Uterus (tissue), 4 donors: ENCODE measurements around the gene NSD1. TPM values are rescaled to one million over a fixed set of nuclear protein-coding genes. Genes with fewer than 3 reads are reported as not detected.

Experiments used
- DNase-seq, 2 donors: peaks; one replicate each; pipeline ENCODE4 v3.0.0-alpha.2; 2019 to 2020
- H3K27ac ChIP-seq, 2 donors: fragments of 200-600 bp; sonication (generic); 1 replicate in 1 of 2; 2 replicates in 1 of 2; pipeline ENCODE4 v1.5.1; 2016 to 2018
- H3K27me3 ChIP-seq, 2 donors: fragments of 200-600 bp; sonication (generic); one replicate each; pipeline ENCODE4 v1.5.1; 2018 to 2019; ENCODE audit warnings: control low read depth in 1 of 2
- H3K36me3 ChIP-seq, 2 donors: fragments of 200-600 bp; sonication (generic); one replicate each; pipeline ENCODE4 v1.5.1; 2019; ENCODE audit warnings: control low read depth in 1 of 2
- H3K4me1 ChIP-seq, 2 donors: fragments of 200-600 bp; sonication (generic); one replicate each; pipeline ENCODE4 v1.5.1; 2018 to 2019; ENCODE audit warnings: control low read depth in 1 of 2
- H3K4me3 ChIP-seq, 2 donors: fragments of 200-600 bp; sonication (generic); 1 replicate in 1 of 2; 2 replicates in 1 of 2; pipeline ENCODE4 v1.5.1; 2018 to 2019; ENCODE audit warnings: mild to moderate bottlenecking in 1 of 2
- H3K9me3 ChIP-seq, 2 donors: fragments of 200-600 bp; sonication (generic); one replicate each; pipeline ENCODE4 v1.5.1; 2019; ENCODE audit warnings: control low read depth in 1 of 2
- POLR2A ChIP-seq, 2 donors: fragments of 450-650 bp; IDR thresholded peaks; one replicate each; pipeline ENCODE4 v1.6.1; 2016; ENCODE audit warnings: antibody characterized with exemption in 2 of 2, mild to moderate bottlenecking in 1 of 2, moderate library complexity in 1 of 2
- intact Hi-C: fragments of 100-400 bp; cut with DNase I; formaldehyde crosslinking; loops from one replicate; pipeline ENCODE4 v1.15.1; 2023; ENCODE audit warnings: low total_unique reads
- total RNA-seq, 4 donors: library from RNA; depleted of rRNA in 3 of 4; stranded (reverse); fragments of >200 nt in 3 of 4; gene quantifications; one replicate each; pipeline versions ENCODE4 v1.1.0 to v1.2.4, GENCODE V29; 2014 to 2023
- TF ChIP-seq, protein P1 (sequence below), 4 experiments: fragments of 200-600 bp in 2 of 4; fragments of 450-650 bp in 2 of 4; sonication (generic) in 2 of 4; IDR thresholded peaks; one replicate each; pipeline ENCODE4 v1.5.1; 2016 to 2019; ENCODE audit warnings: antibody characterized with exemption in 4 of 4, mild to moderate bottlenecking in 2 of 4, moderate library complexity in 1 of 4
- donor health status: DM: yes; HTN: yes; CAD: no.

Gene NSD1
- total RNA-seq, 4 donors from 2014 or later = 24.1 to 132 (median 64.6) TPM

DNA sequence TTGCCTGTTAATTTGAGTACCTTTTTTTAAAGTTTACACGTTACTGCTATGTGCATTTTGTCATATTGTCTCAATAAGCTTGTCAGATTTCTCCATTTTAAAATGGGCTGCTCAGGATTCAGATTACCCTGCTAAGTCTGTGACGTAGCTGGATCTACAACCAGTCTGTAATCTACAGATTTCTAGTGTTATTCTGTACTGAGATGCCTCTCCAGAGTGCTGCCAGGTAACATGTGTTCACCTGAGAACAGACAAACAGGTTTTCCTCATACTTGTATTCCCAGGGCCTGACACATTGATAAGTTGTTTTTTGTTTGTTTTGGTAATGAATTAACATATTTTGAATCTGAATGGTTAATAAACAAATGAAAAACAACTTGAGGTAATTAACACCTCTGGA lies 154.6 kb downstream of the NSD1 start:
- Histone ChIP-seq H3K4me3 (no peak overlapping the region), H3K4me1 (no peaks in the 10 kb centered on the region), H3K27me3 (no peaks in the 10 kb centered on the region), H3K36me3 (no peaks in the 10 kb centered on the region), H3K27ac (no peak overlapping the region), H3K9me3 (no peaks in the 10 kb centered on the region)
- no peak for DNase-seq
- intact Hi-C loops = no loop called here
- TF ChIP-seq POLR2A (IDR thresholded peaks at IDR 0.05) = no peak
- TF ChIP-seq, protein P1, sequence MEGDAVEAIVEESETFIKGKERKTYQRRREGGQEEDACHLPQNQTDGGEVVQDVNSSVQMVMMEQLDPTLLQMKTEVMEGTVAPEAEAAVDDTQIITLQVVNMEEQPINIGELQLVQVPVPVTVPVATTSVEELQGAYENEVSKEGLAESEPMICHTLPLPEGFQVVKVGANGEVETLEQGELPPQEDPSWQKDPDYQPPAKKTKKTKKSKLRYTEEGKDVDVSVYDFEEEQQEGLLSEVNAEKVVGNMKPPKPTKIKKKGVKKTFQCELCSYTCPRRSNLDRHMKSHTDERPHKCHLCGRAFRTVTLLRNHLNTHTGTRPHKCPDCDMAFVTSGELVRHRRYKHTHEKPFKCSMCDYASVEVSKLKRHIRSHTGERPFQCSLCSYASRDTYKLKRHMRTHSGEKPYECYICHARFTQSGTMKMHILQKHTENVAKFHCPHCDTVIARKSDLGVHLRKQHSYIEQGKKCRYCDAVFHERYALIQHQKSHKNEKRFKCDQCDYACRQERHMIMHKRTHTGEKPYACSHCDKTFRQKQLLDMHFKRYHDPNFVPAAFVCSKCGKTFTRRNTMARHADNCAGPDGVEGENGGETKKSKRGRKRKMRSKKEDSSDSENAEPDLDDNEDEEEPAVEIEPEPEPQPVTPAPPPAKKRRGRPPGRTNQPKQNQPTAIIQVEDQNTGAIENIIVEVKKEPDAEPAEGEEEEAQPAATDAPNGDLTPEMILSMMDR (IDR thresholded peaks at IDR 0.05) = no peak

GRCh38 chr5:177290816-177291596 lies 157.4 kb downstream of the NSD1 start:
- TF ChIP-seq, protein P1 (IDR thresholded peaks at IDR 0.05) = no peak
- TF ChIP-seq POLR2A (IDR thresholded peaks at IDR 0.05) = no peak
- no peaks in the 10 kb centered on the region for H3K27me3 ChIP-seq
- no peak for DNase-seq
- H3K4me1 ChIP-seq = no peaks in the 10 kb centered on the region
- no peak overlapping the region for H3K4me3 ChIP-seq
- H3K27ac ChIP-seq = no peak overlapping the region
- no peaks in the 10 kb centered on the region for H3K9me3 ChIP-seq
- intact Hi-C loops = no loop called here
- no peaks in the 10 kb centered on the region for H3K36me3 ChIP-seq

GRCh38 chr5:177291735-177292134 lies 158.2 kb downstream of the NSD1 start:
- Histone ChIP-seq H3K9me3 (no peaks in the 10 kb centered on the region), H3K4me1 (no peaks in the 10 kb centered on the region), H3K4me3 (no peak overlapping the region), H3K36me3 (no peaks in the 10 kb centered on the region), H3K27me3 (no peaks in the 10 kb centered on the region), H3K27ac (no peak overlapping the region)
- TF ChIP-seq POLR2A (IDR thresholded peaks at IDR 0.05) = no peak
- TF ChIP-seq, protein P1 (IDR thresholded peaks at IDR 0.05) = no peak
- no peak for DNase-seq
- intact Hi-C loops = no loop called here

DNA sequence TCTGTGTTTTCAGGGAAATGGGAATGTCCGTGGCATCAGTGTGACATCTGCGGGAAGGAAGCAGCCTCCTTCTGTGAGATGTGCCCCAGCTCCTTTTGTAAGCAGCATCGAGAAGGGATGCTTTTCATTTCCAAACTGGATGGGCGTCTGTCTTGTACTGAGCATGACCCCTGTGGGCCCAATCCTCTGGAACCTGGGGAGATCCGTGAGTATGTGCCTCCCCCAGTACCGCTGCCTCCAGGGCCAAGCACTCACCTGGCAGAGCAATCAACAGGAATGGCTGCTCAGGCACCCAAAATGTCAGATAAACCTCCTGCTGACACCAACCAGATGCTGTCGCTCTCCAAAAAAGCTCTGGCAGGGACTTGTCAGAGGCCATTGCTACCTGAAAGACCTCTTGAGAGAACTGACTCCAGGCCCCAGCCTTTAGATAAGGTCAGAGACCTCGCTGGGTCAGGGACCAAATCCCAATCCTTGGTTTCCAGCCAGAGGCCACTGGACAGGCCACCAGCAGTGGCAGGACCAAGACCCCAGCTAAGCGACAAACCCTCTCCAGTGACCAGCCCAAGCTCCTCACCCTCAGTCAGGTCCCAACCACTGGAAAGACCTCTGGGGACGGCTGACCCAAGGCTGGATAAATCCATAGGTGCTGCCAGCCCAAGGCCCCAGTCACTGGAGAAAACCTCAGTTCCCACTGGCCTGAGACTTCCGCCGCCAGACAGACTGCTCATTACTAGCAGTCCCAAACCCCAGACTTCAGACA lies 160.4 kb downstream of the NSD1 start:
- no peaks in the 10 kb centered on the region for H3K27me3 ChIP-seq
- H3K36me3 ChIP-seq = no peaks in the 10 kb centered on the region
- intact Hi-C loops = no loop called here
- TF ChIP-seq POLR2A (IDR thresholded peaks at IDR 0.05) = no peak
- TF ChIP-seq, protein P1 (IDR thresholded peaks at IDR 0.05) = no peak
- no peaks in the 10 kb centered on the region for H3K4me1 ChIP-seq
- no peak for DNase-seq
- no peak overlapping the region for H3K4me3 ChIP-seq
- no peaks in the 10 kb centered on the region for H3K9me3 ChIP-seq
- no peak overlapping the region for H3K27ac ChIP-seq

GRCh38 chr5:177294632-177295031 lies 161.1 kb downstream of the NSD1 start:
- H3K9me3 ChIP-seq = no peaks in the 10 kb centered on the region
- TF ChIP-seq, protein P1 (IDR thresholded peaks at IDR 0.05) = no peak
- no peak for TF ChIP-seq POLR2A (IDR thresholded peaks at IDR 0.05)
- H3K4me3 ChIP-seq = no peak overlapping the region
- H3K27me3 ChIP-seq = no peaks in the 10 kb centered on the region
- DNase-seq = no peak
- H3K4me1 ChIP-seq = no peaks in the 10 kb centered on the region
- H3K27ac ChIP-seq = no peak overlapping the region
- intact Hi-C loops = no loop called here
- H3K36me3 ChIP-seq = no peaks in the 10 kb centered on the region
